A172 (cell line): Measurements from ENCODE around the gene RBSN. TPM values are rescaled to one million over a fixed set of nuclear protein-coding genes. Genes with fewer than 3 reads are reported as not detected.

ENCODE experiments used
- total RNA-seq: library from RNA; depleted of rRNA; stranded (reverse); fragments of >200 nt; shearing (Covaris generic); gene quantifications from 2 replicates; pipeline ENCODE4 v1.2.3, GENCODE V29; 2014; rRNA removed

Gene RBSN
- total RNA-seq, 1 experiment from 2014 or later, result 23.3 TPM

Other genes starting within 250 kb of the RBSN start
- 20.3 and 24.4 TPM in 2 replicates for gene NR2C2, start 151.6 kb downstream of the RBSN start, total RNA-seq
- 22.3 and 24.8 TPM in 2 replicates for gene MRPS25, start 33.8 kb downstream of the RBSN start, total RNA-seq
- gene CAPN7, start 107.1 kb upstream of the RBSN start, total RNA-seq, result 35.3 and 39.4 TPM in 2 replicates
- gene SH3BP5, start 233.4 kb upstream of the RBSN start, total RNA-seq, result 85.4 and 90.2 TPM in 2 replicates